T-helper 2 cell treated with Interferon-gamma antibody and Interleukin-4, amounts not matched to agents 5 μg/mL and 100 μg/mL, for 36 hours (primary cell): ENCODE data around the gene NSUN5.
A peak's percentile ranks its signal among the peaks of the same experiment; 100 is the strongest.

Source experiments
- DNase-seq: peaks from one replicate; pipeline ENCODE4 v3.0.0; 2021; ENCODE audit warnings: low spot score
- H3K27ac Mint-ChIP-seq: one replicate; pipeline ENCODE4 v1.8.0; 2021; ENCODE audit warnings: mild to moderate bottlenecking, mixed read lengths
- H3K27me3 Mint-ChIP-seq: one replicate; pipeline ENCODE4 v1.8.0; 2021; ENCODE audit warnings: low read depth, mixed read lengths
- H3K36me3 Mint-ChIP-seq: one replicate; pipeline ENCODE4 v1.8.0; 2021; ENCODE audit warnings: low read depth, mixed read lengths
- H3K4me1 Mint-ChIP-seq: one replicate; pipeline ENCODE4 v1.8.0; 2021; ENCODE audit warnings: low read depth, mixed read lengths
- H3K4me3 Mint-ChIP-seq: one replicate; pipeline ENCODE4 v1.8.0; 2022; ENCODE audit warnings: mild to moderate bottlenecking, moderate library complexity, mixed read lengths
- H3K9me3 Mint-ChIP-seq: one replicate; pipeline ENCODE4 v1.8.0; 2021; ENCODE audit warnings: mixed read lengths

Gene NSUN5

GRCh38 chr7:73308665-73309214 lies at the start of gene NSUN5:
NSUN5 (minus strand) TSS chr7:73308826; CDS start chr7:73308790, 36 bp downstream.
- Mint-ChIP-seq H3K9me3 (no peaks in the 10 kb centered on the region), H3K4me1 (peaks cover 20% of the 10 kb centered on the region), H3K27me3 (no peaks in the 10 kb centered on the region), H3K36me3 (peaks cover 30% of the 10 kb centered on the region), H3K4me3 (peak within 1 kb of the TSS; percentile 99), H3K27ac (peak within 1 kb of the TSS; percentile 94)
- DNase-seq = peak; percentile 89

GRCh38 chr7:73356159-73356558 lies 47.5 kb upstream of the NSUN5 start:
- no peak overlapping the region for H3K4me3 Mint-ChIP-seq

GRCh38 chr7:73354821-73355220 lies 46.2 kb upstream of the NSUN5 start:
- Mint-ChIP-seq H3K4me1 (no peaks in the 10 kb centered on the region), H3K9me3 (no peaks in the 10 kb centered on the region), H3K36me3 (no peaks in the 10 kb centered on the region), H3K27me3 (no peaks in the 10 kb centered on the region), H3K27ac (no peak overlapping the region), H3K4me3 (no peak overlapping the region)
- no peak for DNase-seq

More at GRCh38 chr7:73356159-73356558, 47.5 kb upstream of the NSUN5 start:
- Mint-ChIP-seq H3K4me1 (no peaks in the 10 kb centered on the region), H3K27ac (no peak overlapping the region), H3K27me3 (no peaks in the 10 kb centered on the region), H3K36me3 (no peaks in the 10 kb centered on the region), H3K9me3 (no peaks in the 10 kb centered on the region)
- DNase-seq = no peak

GRCh38 chr7:73354196-73354595 lies 45.6 kb upstream of the NSUN5 start:
- Mint-ChIP-seq H3K36me3 (no peaks in the 10 kb centered on the region), H3K9me3 (no peaks in the 10 kb centered on the region)

GRCh38 chr7:73353243-73353642 lies 44.6 kb upstream of the NSUN5 start:
- no peaks in the 10 kb centered on the region for H3K4me1 Mint-ChIP-seq
- H3K36me3 Mint-ChIP-seq = no peaks in the 10 kb centered on the region
- H3K4me3 Mint-ChIP-seq = no peak overlapping the region
- H3K9me3 Mint-ChIP-seq = no peaks in the 10 kb centered on the region
- H3K27ac Mint-ChIP-seq = no peak overlapping the region
- no peak for DNase-seq
- H3K27me3 Mint-ChIP-seq = no peaks in the 10 kb centered on the region

More at GRCh38 chr7:73354196-73354595, 45.6 kb upstream of the NSUN5 start:
- no peak overlapping the region for H3K4me3 Mint-ChIP-seq
- DNase-seq = no peak
- H3K4me1 Mint-ChIP-seq = no peaks in the 10 kb centered on the region
- no peak overlapping the region for H3K27ac Mint-ChIP-seq
- no peaks in the 10 kb centered on the region for H3K27me3 Mint-ChIP-seq

GRCh38 chr7:73352784-73353183 lies 44.2 kb upstream of the NSUN5 start:
- Mint-ChIP-seq H3K27me3 (no peaks in the 10 kb centered on the region), H3K9me3 (no peaks in the 10 kb centered on the region), H3K4me1 (no peaks in the 10 kb centered on the region), H3K4me3 (no peak overlapping the region), H3K36me3 (no peaks in the 10 kb centered on the region), H3K27ac (no peak overlapping the region)
- no peak for DNase-seq

GRCh38 chr7:73351447-73352167 lies 43.0 kb upstream of the NSUN5 start:
- Mint-ChIP-seq H3K36me3 (no peaks in the 10 kb centered on the region), H3K27ac (no peak overlapping the region), H3K4me3 (no peak overlapping the region), H3K4me1 (no peaks in the 10 kb centered on the region), H3K9me3 (no peaks in the 10 kb centered on the region), H3K27me3 (no peaks in the 10 kb centered on the region)
- DNase-seq = no peak

GRCh38 chr7:73350306-73351068 lies 41.9 kb upstream of the NSUN5 start:
- Mint-ChIP-seq H3K4me3 (no peak overlapping the region), H3K27me3 (no peaks in the 10 kb centered on the region), H3K27ac (no peak overlapping the region), H3K4me1 (no peaks in the 10 kb centered on the region), H3K9me3 (no peaks in the 10 kb centered on the region), H3K36me3 (no peaks in the 10 kb centered on the region)
- no peak for DNase-seq

GRCh38 chr7:73349763-73350162 lies 41.1 kb upstream of the NSUN5 start:
- H3K4me3 Mint-ChIP-seq = no peak overlapping the region
- H3K36me3 Mint-ChIP-seq = no peaks in the 10 kb centered on the region
- no peaks in the 10 kb centered on the region for H3K27me3 Mint-ChIP-seq
- H3K9me3 Mint-ChIP-seq = no peaks in the 10 kb centered on the region
- H3K27ac Mint-ChIP-seq = no peak overlapping the region
- DNase-seq = no peak
- H3K4me1 Mint-ChIP-seq = no peaks in the 10 kb centered on the region

- no peaks in the 10 kb centered on the region for H3K4me1 Mint-ChIP-seq
- DNase-seq = no peak
- no peak overlapping the region for H3K4me3 Mint-ChIP-seq
- no peak overlapping the region for H3K27ac Mint-ChIP-seq
- no peaks in the 10 kb centered on the region for H3K36me3 Mint-ChIP-seq
- no peaks in the 10 kb centered on the region for H3K27me3 Mint-ChIP-seq
- H3K9me3 Mint-ChIP-seq = no peaks in the 10 kb centered on the region
Observed at GRCh38 chr7:73345951-73346350, 37.3 kb upstream of the NSUN5 start.

GRCh38 chr7:73345538-73345937 lies 36.9 kb upstream of the NSUN5 start:
- Mint-ChIP-seq H3K9me3 (no peaks in the 10 kb centered on the region), H3K36me3 (no peaks in the 10 kb centered on the region), H3K4me3 (no peak overlapping the region), H3K27ac (no peak overlapping the region), H3K4me1 (no peaks in the 10 kb centered on the region), H3K27me3 (no peaks in the 10 kb centered on the region)
- no peak for DNase-seq

- no peaks in the 10 kb centered on the region for H3K4me1 Mint-ChIP-seq
- no peak overlapping the region for H3K27ac Mint-ChIP-seq
- no peak for DNase-seq
- H3K9me3 Mint-ChIP-seq = no peaks in the 10 kb centered on the region
- no peaks in the 10 kb centered on the region for H3K36me3 Mint-ChIP-seq
- H3K27me3 Mint-ChIP-seq = no peaks in the 10 kb centered on the region
- H3K4me3 Mint-ChIP-seq = no peak overlapping the region
Observed at GRCh38 chr7:73343671-73344380, 35.2 kb upstream of the NSUN5 start.

- Mint-ChIP-seq H3K36me3 (no peaks in the 10 kb centered on the region), H3K27ac (no peak overlapping the region), H3K4me1 (no peaks in the 10 kb centered on the region), H3K4me3 (no peak overlapping the region), H3K27me3 (no peaks in the 10 kb centered on the region), H3K9me3 (no peaks in the 10 kb centered on the region)
- no peak for DNase-seq
Observed at GRCh38 chr7:73342645-73343044, 34.0 kb upstream of the NSUN5 start.

GRCh38 chr7:73341877-73342276 lies 33.3 kb upstream of the NSUN5 start:
- H3K9me3 Mint-ChIP-seq = no peaks in the 10 kb centered on the region
- no peak overlapping the region for H3K4me3 Mint-ChIP-seq
- no peaks in the 10 kb centered on the region for H3K4me1 Mint-ChIP-seq
- no peaks in the 10 kb centered on the region for H3K27me3 Mint-ChIP-seq
- H3K27ac Mint-ChIP-seq = no peak overlapping the region
- no peaks in the 10 kb centered on the region for H3K36me3 Mint-ChIP-seq
- no peak for DNase-seq
